ENCODE data around the gene FLNB.

FLNB gene

DNA sequence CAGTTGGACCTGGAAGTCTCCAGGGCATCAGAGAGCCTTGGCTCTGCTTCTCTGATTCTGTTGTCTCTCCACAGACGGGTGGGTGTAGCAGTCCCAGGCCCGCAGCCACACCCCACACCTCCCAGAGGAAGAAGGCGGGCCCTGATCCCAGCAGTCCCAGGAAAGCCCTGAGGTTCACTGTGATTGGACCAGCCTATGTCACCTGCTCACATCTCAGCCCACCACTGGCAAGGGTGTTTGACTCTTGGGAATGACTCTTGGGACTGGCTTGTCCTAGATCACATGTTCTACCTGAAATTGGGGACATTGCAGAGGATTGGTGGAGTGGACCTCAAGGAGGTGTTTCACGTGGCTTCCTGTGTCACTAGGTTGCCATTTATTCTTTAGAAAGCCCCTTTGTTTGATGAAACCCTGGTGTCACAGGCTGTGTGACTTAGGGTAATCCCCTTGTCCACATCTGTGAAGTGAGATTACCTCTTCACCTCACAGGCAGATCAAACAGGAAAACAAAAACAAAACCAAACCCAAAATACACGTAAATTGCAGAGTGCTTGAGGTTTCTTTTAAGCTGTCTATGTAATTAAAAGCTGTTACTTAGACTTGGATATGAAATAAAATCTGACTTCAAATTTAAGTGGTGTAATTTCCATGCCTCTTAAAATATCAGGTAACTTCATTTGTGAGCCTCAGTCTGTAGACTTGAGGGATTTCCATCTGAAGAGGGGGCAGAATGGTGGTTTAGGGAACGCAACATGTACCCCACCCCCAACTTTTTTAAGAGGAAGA is 26.7 kb downstream of the FLNB start:
- H3K27me3 ChIP-seq (ENCODE audit: control insufficient read depth in 1 of 2, insufficient read depth in 2 of 2, low read length in 2 of 2): no peaks in the 10 kb centered on the region
- H3K27ac ChIP-seq (ENCODE audit: low read length): no peak overlapping the region
- H3K9ac ChIP-seq (ENCODE audit: low read length in 2 of 2): no peak overlapping the region
- no peak overlapping the region for H3K4me3 ChIP-seq (ENCODE audit: low read length in 2 of 2)
- no peaks in the 10 kb centered on the region for H3K9me3 ChIP-seq (ENCODE audit: control insufficient read depth in 2 of 2, low read length in 2 of 2)
- H3K36me3 ChIP-seq (ENCODE audit: control insufficient read depth in 2 of 2, insufficient read depth in 2 of 2, low read length in 2 of 2): no peaks in the 10 kb centered on the region
- peaks cover 7% of the 10 kb centered on the region for H3K4me1 ChIP-seq (ENCODE audit: control insufficient read depth, insufficient read depth, low read length)

DNA sequence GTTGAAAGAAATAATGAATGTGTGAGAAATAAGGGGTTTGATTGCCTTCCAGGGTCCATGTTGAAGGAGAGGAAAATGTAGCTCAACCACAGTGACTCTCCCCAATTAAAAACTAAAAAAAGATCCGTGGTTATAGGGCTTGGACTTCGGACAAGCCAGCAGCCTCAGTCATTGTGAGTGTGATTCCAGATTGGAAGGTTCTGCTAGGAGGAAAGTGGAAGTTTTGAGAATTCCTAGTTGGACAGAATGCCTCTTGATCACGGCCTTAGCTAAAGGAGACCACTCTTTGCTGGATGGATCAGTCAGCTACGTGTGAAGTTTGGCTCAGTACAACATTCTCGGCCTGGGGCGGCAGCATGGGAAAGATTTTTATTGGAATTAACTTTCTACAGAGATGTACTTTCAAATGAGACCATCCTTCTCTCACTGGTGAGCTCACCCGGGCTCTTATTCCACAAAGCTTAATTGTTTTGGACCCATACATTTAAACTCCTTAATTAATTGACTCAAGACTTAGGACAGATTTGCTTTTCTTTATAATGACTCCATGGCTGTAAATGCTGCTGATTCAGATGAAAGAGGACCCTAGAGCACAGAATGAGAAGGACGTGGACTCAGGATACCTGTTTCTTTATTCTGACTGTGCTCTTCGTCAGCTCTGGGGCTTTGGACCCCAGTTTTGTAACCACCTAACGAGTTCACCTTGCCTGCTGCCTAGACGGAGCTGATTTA is 27.5 kb downstream of the FLNB start:
- no peak overlapping the region for H3K9ac ChIP-seq (ENCODE audit: low read length in 2 of 2)
- no peaks in the 10 kb centered on the region for H3K36me3 ChIP-seq (ENCODE audit: control insufficient read depth in 2 of 2, insufficient read depth in 2 of 2, low read length in 2 of 2)
- no peak overlapping the region for H3K4me3 ChIP-seq (ENCODE audit: low read length in 2 of 2)
- peaks cover 7% of the 10 kb centered on the region for H3K4me1 ChIP-seq (ENCODE audit: control insufficient read depth, insufficient read depth, low read length)
- H3K9me3 ChIP-seq (ENCODE audit: control insufficient read depth in 2 of 2, low read length in 2 of 2): no peaks in the 10 kb centered on the region
- H3K27ac ChIP-seq (ENCODE audit: low read length): no peak overlapping the region
- no peaks in the 10 kb centered on the region for H3K27me3 ChIP-seq (ENCODE audit: control insufficient read depth in 1 of 2, insufficient read depth in 2 of 2, low read length in 2 of 2)

GRCh38 chr3:58036293-58037032 is 28.2 kb downstream of the FLNB start:
- H3K27me3 ChIP-seq (ENCODE audit: control insufficient read depth in 1 of 2, insufficient read depth in 2 of 2, low read length in 2 of 2): no peaks in the 10 kb centered on the region
- no peak overlapping the region for H3K4me3 ChIP-seq (ENCODE audit: low read length in 2 of 2)
- no peaks in the 10 kb centered on the region for H3K36me3 ChIP-seq (ENCODE audit: control insufficient read depth in 2 of 2, insufficient read depth in 2 of 2, low read length in 2 of 2)
- H3K27ac ChIP-seq (ENCODE audit: low read length): no peak overlapping the region
- H3K9me3 ChIP-seq (ENCODE audit: control insufficient read depth in 2 of 2, low read length in 2 of 2): no peaks in the 10 kb centered on the region
- no peak overlapping the region for H3K9ac ChIP-seq (ENCODE audit: low read length in 2 of 2)
- H3K4me1 ChIP-seq (ENCODE audit: control insufficient read depth, insufficient read depth, low read length): peaks cover 13% of the 10 kb centered on the region

GRCh38 chr3:58037141-58037910 is 29.1 kb downstream of the FLNB start:
- Histone ChIP-seq H3K27ac (ENCODE audit: low read length) (no peak overlapping the region), H3K9me3 (ENCODE audit: control insufficient read depth in 2 of 2, low read length in 2 of 2) (no peaks in the 10 kb centered on the region), H3K9ac (ENCODE audit: low read length in 2 of 2) (no peak overlapping the region), H3K36me3 (ENCODE audit: control insufficient read depth in 2 of 2, insufficient read depth in 2 of 2, low read length in 2 of 2) (no peaks in the 10 kb centered on the region), H3K4me3 (ENCODE audit: low read length in 2 of 2) (no peak overlapping the region), H3K4me1 (ENCODE audit: control insufficient read depth, insufficient read depth, low read length) (peaks cover 17% of the 10 kb centered on the region), H3K27me3 (ENCODE audit: control insufficient read depth in 1 of 2, insufficient read depth in 2 of 2, low read length in 2 of 2) (no peaks in the 10 kb centered on the region)

DNA sequence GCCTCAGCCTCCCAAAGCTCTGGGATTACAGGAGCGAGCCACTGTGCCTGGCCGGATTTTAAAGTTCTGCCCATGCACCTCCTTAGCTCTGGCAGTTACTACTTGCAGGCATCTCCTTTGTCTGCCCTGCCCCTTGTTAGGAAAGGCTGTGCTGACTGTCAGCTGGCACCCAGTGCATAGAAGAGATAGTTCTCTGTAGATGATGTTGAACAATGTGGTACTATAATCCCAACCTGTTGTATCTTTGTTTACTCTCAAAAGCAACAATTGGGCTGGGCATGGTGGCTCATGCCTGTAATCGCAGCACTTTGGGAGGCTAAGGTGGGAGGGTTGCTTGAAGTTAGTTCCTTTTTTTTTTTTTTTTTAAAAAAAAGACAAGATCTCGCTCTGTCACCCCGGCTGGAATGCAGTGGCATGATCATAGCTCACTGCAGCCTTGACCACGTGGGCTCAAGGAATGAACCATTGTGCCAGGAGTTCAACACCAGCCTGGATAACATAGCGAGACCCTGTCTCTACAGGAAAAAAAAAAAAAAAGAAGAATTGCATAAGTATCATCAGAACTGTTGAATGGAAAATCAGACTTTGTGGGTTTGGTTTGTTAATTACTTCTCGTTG is 30.6 kb downstream of the FLNB start:
- H3K27ac ChIP-seq (ENCODE audit: low read length): no peak overlapping the region
- no peak overlapping the region for H3K9ac ChIP-seq (ENCODE audit: low read length in 2 of 2)
- H3K4me1 ChIP-seq (ENCODE audit: control insufficient read depth, insufficient read depth, low read length): peaks cover 17% of the 10 kb centered on the region
- H3K9me3 ChIP-seq (ENCODE audit: control insufficient read depth in 2 of 2, low read length in 2 of 2): no peaks in the 10 kb centered on the region
- no peaks in the 10 kb centered on the region for H3K36me3 ChIP-seq (ENCODE audit: control insufficient read depth in 2 of 2, insufficient read depth in 2 of 2, low read length in 2 of 2)
- H3K27me3 ChIP-seq (ENCODE audit: control insufficient read depth in 1 of 2, insufficient read depth in 2 of 2, low read length in 2 of 2): no peaks in the 10 kb centered on the region
- no peak overlapping the region for H3K4me3 ChIP-seq (ENCODE audit: low read length in 2 of 2)

- Histone ChIP-seq H3K27ac (ENCODE audit: low read length) (no peak overlapping the region), H3K4me3 (ENCODE audit: low read length in 2 of 2) (no peak overlapping the region), H3K9me3 (ENCODE audit: control insufficient read depth in 2 of 2, low read length in 2 of 2) (no peaks in the 10 kb centered on the region), H3K4me1 (ENCODE audit: control insufficient read depth, insufficient read depth, low read length) (peaks cover 22% of the 10 kb centered on the region), H3K27me3 (ENCODE audit: control insufficient read depth in 1 of 2, insufficient read depth in 2 of 2, low read length in 2 of 2) (no peaks in the 10 kb centered on the region), H3K9ac (ENCODE audit: low read length in 2 of 2) (no peak overlapping the region), H3K36me3 (ENCODE audit: control insufficient read depth in 2 of 2, insufficient read depth in 2 of 2, low read length in 2 of 2) (no peaks in the 10 kb centered on the region)
Measured at GRCh38 chr3:58039601-58040000, 31.4 kb downstream of the FLNB start.

GRCh38 chr3:58041182-58041825 is 33.1 kb downstream of the FLNB start:
- H3K36me3 ChIP-seq (ENCODE audit: control insufficient read depth in 2 of 2, insufficient read depth in 2 of 2, low read length in 2 of 2): no peaks in the 10 kb centered on the region
- no peak overlapping the region for H3K27ac ChIP-seq (ENCODE audit: low read length)
- H3K9ac ChIP-seq (ENCODE audit: low read length in 2 of 2): no peak overlapping the region
- H3K4me1 ChIP-seq (ENCODE audit: control insufficient read depth, insufficient read depth, low read length): peaks cover 21% of the 10 kb centered on the region
- H3K27me3 ChIP-seq (ENCODE audit: control insufficient read depth in 1 of 2, insufficient read depth in 2 of 2, low read length in 2 of 2): no peaks in the 10 kb centered on the region
- H3K9me3 ChIP-seq (ENCODE audit: control insufficient read depth in 2 of 2, low read length in 2 of 2): no peaks in the 10 kb centered on the region
- H3K4me3 ChIP-seq (ENCODE audit: low read length in 2 of 2): no peak overlapping the region

- no peaks in the 10 kb centered on the region for H3K27me3 ChIP-seq (ENCODE audit: control insufficient read depth in 1 of 2, insufficient read depth in 2 of 2, low read length in 2 of 2)
- H3K9ac ChIP-seq (ENCODE audit: low read length in 2 of 2): no peak overlapping the region
- H3K36me3 ChIP-seq (ENCODE audit: control insufficient read depth in 2 of 2, insufficient read depth in 2 of 2, low read length in 2 of 2): no peaks in the 10 kb centered on the region
- H3K4me1 ChIP-seq (ENCODE audit: control insufficient read depth, insufficient read depth, low read length): peaks cover 21% of the 10 kb centered on the region
- H3K4me3 ChIP-seq (ENCODE audit: low read length in 2 of 2): no peak overlapping the region
- no peak overlapping the region for H3K27ac ChIP-seq (ENCODE audit: low read length)
- H3K9me3 ChIP-seq (ENCODE audit: control insufficient read depth in 2 of 2, low read length in 2 of 2): no peaks in the 10 kb centered on the region
Measured at GRCh38 chr3:58041826-58042324, 33.7 kb downstream of the FLNB start.

- H3K4me3 ChIP-seq (ENCODE audit: low read length in 2 of 2): no peak overlapping the region
- no peak overlapping the region for H3K27ac ChIP-seq (ENCODE audit: low read length)
- H3K36me3 ChIP-seq (ENCODE audit: control insufficient read depth in 2 of 2, insufficient read depth in 2 of 2, low read length in 2 of 2): no peaks in the 10 kb centered on the region
- H3K9ac ChIP-seq (ENCODE audit: low read length in 2 of 2): no peak overlapping the region
- H3K4me1 ChIP-seq (ENCODE audit: control insufficient read depth, insufficient read depth, low read length): peaks cover 27% of the 10 kb centered on the region
- H3K27me3 ChIP-seq (ENCODE audit: control insufficient read depth in 1 of 2, insufficient read depth in 2 of 2, low read length in 2 of 2): no peaks in the 10 kb centered on the region
- no peaks in the 10 kb centered on the region for H3K9me3 ChIP-seq (ENCODE audit: control insufficient read depth in 2 of 2, low read length in 2 of 2)
Measured at GRCh38 chr3:58042947-58043707, 34.9 kb downstream of the FLNB start.

Measured in stomach smooth muscle (tissue), 2 donors.